ENCODE data around the gene TBC1D22A. TPM values are rescaled to one million over a fixed set of nuclear protein-coding genes. Genes with fewer than 3 reads are reported as not detected.

Gene TBC1D22A
- total and polyA plus RNA-seq, 10 of the 15 experiments (the other 5 are each of a cell fraction or from before 2014, with no cell fraction given): 0.63 to 44.7 (median 27.4) TPM

- Histone ChIP-seq H3K9ac (ENCODE audit: control insufficient read depth, insufficient read depth, low read length) (peak overlapping the region; percentile 94), H2AFZ (ENCODE audit: control insufficient read depth, low read depth, low read length) (no peak overlapping the region), H3K79me2 (ENCODE audit: control insufficient read depth, insufficient read depth, low read length) (peaks cover 73% of the 10 kb centered on the region), H4K20me1 (ENCODE audit: control insufficient read depth, insufficient read depth) (no peaks in the 10 kb centered on the region), H3K4me1 (ENCODE audit: control insufficient read depth, insufficient read depth, low read length) (peaks cover 25% of the 10 kb centered on the region), H3K9me3 (replicated peaks; ENCODE audit: control insufficient read depth, insufficient read depth, low read length) (no peaks in the 10 kb centered on the region), H3K36me3 (ENCODE audit: control insufficient read depth in 2 of 2, insufficient read depth in 2 of 2, low read length in 1 of 2) (peaks cover 0 to 6% of the 10 kb centered on the region in 2 experiments; a peak in 2 of 4 replicates), H3K27ac (ENCODE audit: control insufficient read depth, insufficient read depth) (peak overlapping the region; percentile 91), H3K4me2 (ENCODE audit: control insufficient read depth, insufficient read depth) (peak overlapping the region; percentile 81), H3K27me3 (replicated peaks in 1 of 2; ENCODE audit: control insufficient read depth in 2 of 2, insufficient read depth in 2 of 2, low read length in 1 of 2) (no peaks in the 10 kb centered on the region), H3K4me3 (peak overlapping the region; percentile 97)
- ATAC-seq (peak; percentile 15), FAIRE-seq (no peak), DNase-seq (ENCODE audit: low read depth, low spot score) (no peak)
- ChIA-PET POLR2A (interaction anchor here (1.3 to 4.3 kb wide), 2 partner anchors 10 to 15 kb away, joined by 3 to 56 read pairs; no protein-coding TSS in a partner anchor), SMC1A (ENCODE audit: uncharacterized antibody, unreplicated experiment) (interaction anchor here (1.3 to 5.8 kb wide), 3 partner anchors 12 to 39 kb away, joined by 4 to 72 read pairs (median 28); no protein-coding TSS in a partner anchor), CTCF (interaction anchor here (1.3 to 11.8 kb wide), 4 partner anchors 8 to 201 kb away, joined by 5 to 297 read pairs (median 62); no protein-coding TSS in a partner anchor), RAD21 (ENCODE audit: unreplicated experiment) (interaction anchor here (0.7 to 10.5 kb wide), 6 partner anchors 10 to 201 kb away, joined by 3 to 199 read pairs (median 14); no protein-coding TSS in a partner anchor)
- no TSS peak for BruUV-seq (replicated peaks)
- WGBS (ENCODE audit: insufficient coverage, insufficient replicate concordance, low lambda C conversion rate, missing lambda C conversion rate): 29% methylated on average over 6 of the region's 6 CpGs
- in situ Hi-C loops (cut with MboI) (loop anchor here (25.0 kb wide), 1 partner anchor 1323 kb away; no protein-coding TSS in a partner anchor), intact Hi-C loops (cut with micrococcal nuclease; ENCODE audit: unreplicated experiment) (no loop called here)
- no peak for TF ChIP-seq SMAD5 (IDR thresholded peaks at IDR 0.05; ENCODE audit: low read depth)
- TF ChIP-seq ATF2 (IDR thresholded peaks at IDR 0.05; ENCODE audit: low read length): no peak
- TF ChIP-seq RB1 (IDR thresholded peaks at IDR 0.05; ENCODE audit: borderline replicate concordance): no peak
- TF ChIP-seq BCL11A (IDR thresholded peaks at IDR 0.05; ENCODE audit: low read depth, low read length): no peak
- no peak for TF ChIP-seq GATAD2B (conservative IDR thresholded peaks at IDR 0.05; ENCODE audit: low read depth)
- no peak for TF ChIP-seq ZSCAN29 (IDR thresholded peaks at IDR 0.05)
- TF ChIP-seq ATF7 (IDR thresholded peaks at IDR 0.05; ENCODE audit: low read depth): 0 out of 2 replicates have a peak, but pooled peaks have one; percentile 37
- TF ChIP-seq CHD1 (IDR thresholded peaks at IDR 0.05; ENCODE audit: low read depth, low read length): no peak
- TF ChIP-seq CBFB (IDR thresholded peaks at IDR 0.05; ENCODE audit: low read depth): no peak
- peak; percentile 23 to 24; a peak in 1 of 4 replicates for TF ChIP-seq IKZF2 (IDR thresholded peaks at IDR 0.05)
- TF ChIP-seq POLR2A (IDR thresholded peaks at IDR 0.05; ENCODE audit: low read depth, low read length): no peak
- TF ChIP-seq HDAC6 (IDR thresholded peaks at IDR 0.05; ENCODE audit: unreplicated experiment): no peak
- peak; percentile 42; the same call in 1 of the 2 replicates for TF ChIP-seq RELB (IDR thresholded peaks at IDR 0.05; ENCODE audit: low read depth)
- TF ChIP-seq EED (IDR thresholded peaks at IDR 0.05; ENCODE audit: low read depth): no peak
- TF ChIP-seq PML (IDR thresholded peaks at IDR 0.05; ENCODE audit: low read length): no peak
- no peak for TF ChIP-seq CHD2 (IDR thresholded peaks at IDR 0.05; ENCODE audit: borderline replicate concordance, low read depth, low read length)
- no peak for TF ChIP-seq ASH2L (IDR thresholded peaks at IDR 0.05; ENCODE audit: borderline replicate concordance, low read depth)
- TF ChIP-seq RAD51 (IDR thresholded peaks at IDR 0.05): peak; percentile 54; the same call in 1 of the 2 replicates
- no peak for TF ChIP-seq MTA3 (IDR thresholded peaks at IDR 0.05; ENCODE audit: borderline replicate concordance, low read length)
- no peak for TF ChIP-seq STAT1 (conservative IDR thresholded peaks at IDR 0.05)
- TF ChIP-seq NBN (IDR thresholded peaks at IDR 0.05): 0 out of 2 replicates have a peak, but pooled peaks have one; percentile 18
- no peak for TF ChIP-seq NRF1 (conservative IDR thresholded peaks at IDR 0.05; ENCODE audit: low read depth, low read length)
- no peak for TF ChIP-seq BCL3 (IDR thresholded peaks at IDR 0.05; ENCODE audit: borderline replicate concordance, insufficient read depth, low read depth, low read length, poor library complexity, severe bottlenecking)
Measured at GRCh38 chr22:46764140-46764680, 1.8 kb downstream of the TBC1D22A start.

Measured in GM12878 (cell line).